GM19438 (cell line): ENCODE results near the gene IL6ST.
"Not testable (repeated sequence)": the region's sequence is repeated elsewhere in the genome, so short reads cannot be mapped to it uniquely, and the experiment has no call there.

Experiments used
- ATAC-seq: cut with Tn5 transposase; IDR thresholded peaks from one replicate; pipeline ENCODE4 v1.9.1; 2021; ENCODE audit warnings: low read depth; ENCODE audit not compliant: unreplicated experiment

The IL6ST gene

GRCh38 chr5:55973296-55973695 lies 21.5 kb downstream of the IL6ST start:
- no peak for ATAC-seq

GRCh38 chr5:55969956-55970355 lies 24.8 kb downstream of the IL6ST start:
- ATAC-seq: no peak

GRCh38 chr5:55966284-55966683 lies 28.5 kb downstream of the IL6ST start:
- no peak for ATAC-seq

GRCh38 chr5:55965525-55965924 lies 29.2 kb downstream of the IL6ST start:
- no peak for ATAC-seq

- no peak for ATAC-seq
These were observed 34.0 kb downstream of the IL6ST start for GRCh38 chr5:55960779-55961178.

GRCh38 chr5:55959208-55959607 lies 35.6 kb downstream of the IL6ST start:
- no peak for ATAC-seq

GRCh38 chr5:55941154-55941553 lies 53.6 kb downstream of the IL6ST start:
- not testable (repeated sequence) for ATAC-seq

- not testable (repeated sequence) for ATAC-seq
These were observed 57.2 kb downstream of the IL6ST start for GRCh38 chr5:55937598-55937997.

- ATAC-seq: no peak
These were observed 58.6 kb downstream of the IL6ST start for GRCh38 chr5:55936100-55936693.

- no peak for ATAC-seq
These were observed 59.4 kb downstream of the IL6ST start for GRCh38 chr5:55935371-55935770.

- no peak for ATAC-seq
These were observed 60.0 kb downstream of the IL6ST start for GRCh38 chr5:55934720-55935119.

- ATAC-seq: no peak
These were observed 60.6 kb downstream of the IL6ST start for GRCh38 chr5:55934115-55934613.

GRCh38 chr5:55933377-55934114 lies 61.2 kb downstream of the IL6ST start:
- no peak for ATAC-seq

GRCh38 chr5:55932700-55933099 lies 62.1 kb downstream of the IL6ST start:
- ATAC-seq: no peak

- no peak for ATAC-seq
These were observed 65.6 kb downstream of the IL6ST start for GRCh38 chr5:55929020-55929799.

GRCh38 chr5:55927861-55928655 lies 66.7 kb downstream of the IL6ST start:
- no peak for ATAC-seq

GRCh38 chr5:55926476-55926875 lies 68.3 kb downstream of the IL6ST start:
- ATAC-seq: no peak

- ATAC-seq: no peak
These were observed 69.1 kb downstream of the IL6ST start for GRCh38 chr5:55925712-55926111.

- ATAC-seq: no peak
These were observed 69.6 kb downstream of the IL6ST start for GRCh38 chr5:55925181-55925580.

GRCh38 chr5:55924744-55925143 lies 70.0 kb downstream of the IL6ST start:
- ATAC-seq: no peak
